Stomach (tissue), 4 donors: ENCODE results near the gene CLDN3.
"Not testable (repeated sequence)": the region's sequence is repeated elsewhere in the genome, so short reads cannot be mapped to it uniquely, and the experiment has no call there.

Experiments used
- EP300 ChIP-seq: sonication (generic); formaldehyde crosslinking; IDR thresholded peaks from one replicate; pipeline ENCODE4 v1.6.1; 2017; ENCODE audit warnings: antibody characterized with exemption
- POLR2AphosphoS5 ChIP-seq, 3 donors: sonication (generic); formaldehyde crosslinking; IDR thresholded peaks; one replicate each; pipeline ENCODE4 v1.6.1; 2016; ENCODE audit warnings: antibody characterized with exemption in 3 of 3
- TF ChIP-seq, protein P1 (sequence below), 7 experiments: fragments of 450-650 bp in 4 of 7; fragments of 200-600 bp in 3 of 7; sonication (generic) in 3 of 7; IDR thresholded peaks; one replicate each; pipeline ENCODE4 v1.5.1; 2016 to 2019; ENCODE audit warnings: antibody characterized with exemption in 7 of 7, control low read depth in 2 of 7, mild to moderate bottlenecking in 1 of 7

DNA sequence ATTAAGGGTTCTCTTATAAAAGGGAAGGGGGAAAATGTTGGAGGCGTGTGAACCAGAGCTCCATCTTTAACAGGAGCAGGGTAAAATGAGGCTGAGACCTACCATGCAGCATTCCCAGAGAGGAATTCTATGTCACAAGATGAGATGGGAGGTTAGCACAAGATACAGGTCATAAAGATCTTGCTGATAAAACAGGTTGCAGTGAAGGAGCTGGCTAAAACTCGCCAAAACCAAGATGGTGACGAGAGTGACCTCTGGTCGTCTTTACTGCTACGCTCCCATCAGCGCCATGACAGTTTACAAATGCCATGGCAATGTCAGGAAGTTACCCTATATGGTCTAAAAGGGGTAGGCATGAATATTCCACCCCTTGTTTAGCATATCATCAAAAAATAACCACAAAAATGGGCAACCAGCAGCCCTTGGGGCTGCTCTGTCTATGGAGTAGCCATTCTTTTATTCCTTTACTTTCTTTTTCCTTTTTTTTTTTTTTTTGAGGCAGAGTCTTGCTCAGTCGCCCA is 21.2 kb upstream of the CLDN3 start:
- TF ChIP-seq, protein P1, sequence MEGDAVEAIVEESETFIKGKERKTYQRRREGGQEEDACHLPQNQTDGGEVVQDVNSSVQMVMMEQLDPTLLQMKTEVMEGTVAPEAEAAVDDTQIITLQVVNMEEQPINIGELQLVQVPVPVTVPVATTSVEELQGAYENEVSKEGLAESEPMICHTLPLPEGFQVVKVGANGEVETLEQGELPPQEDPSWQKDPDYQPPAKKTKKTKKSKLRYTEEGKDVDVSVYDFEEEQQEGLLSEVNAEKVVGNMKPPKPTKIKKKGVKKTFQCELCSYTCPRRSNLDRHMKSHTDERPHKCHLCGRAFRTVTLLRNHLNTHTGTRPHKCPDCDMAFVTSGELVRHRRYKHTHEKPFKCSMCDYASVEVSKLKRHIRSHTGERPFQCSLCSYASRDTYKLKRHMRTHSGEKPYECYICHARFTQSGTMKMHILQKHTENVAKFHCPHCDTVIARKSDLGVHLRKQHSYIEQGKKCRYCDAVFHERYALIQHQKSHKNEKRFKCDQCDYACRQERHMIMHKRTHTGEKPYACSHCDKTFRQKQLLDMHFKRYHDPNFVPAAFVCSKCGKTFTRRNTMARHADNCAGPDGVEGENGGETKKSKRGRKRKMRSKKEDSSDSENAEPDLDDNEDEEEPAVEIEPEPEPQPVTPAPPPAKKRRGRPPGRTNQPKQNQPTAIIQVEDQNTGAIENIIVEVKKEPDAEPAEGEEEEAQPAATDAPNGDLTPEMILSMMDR (IDR thresholded peaks at IDR 0.05) = not testable (repeated sequence)
- not testable (repeated sequence) for TF ChIP-seq POLR2AphosphoS5 (IDR thresholded peaks at IDR 0.05); EP300
